ENCODE results near the gene SCN1A.

DNA sequence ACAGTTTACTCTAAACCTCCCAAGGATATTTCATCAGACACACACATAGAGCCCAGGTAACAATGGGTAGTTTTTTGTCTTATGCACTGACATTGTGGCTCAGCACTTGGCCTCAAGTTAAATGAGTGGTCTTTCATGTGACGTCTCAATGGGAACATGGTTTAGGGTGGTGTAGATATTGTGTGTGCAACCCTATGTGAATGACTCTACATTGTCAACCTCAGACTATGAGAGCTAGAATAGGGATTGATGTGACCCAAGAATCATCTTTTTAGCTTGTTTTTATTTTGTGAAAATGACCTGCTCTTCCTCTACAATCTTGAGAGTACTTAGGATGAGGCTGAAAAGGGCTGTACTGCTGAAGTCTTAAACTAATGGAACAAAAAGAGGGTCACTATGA, 86.2 kb downstream of the SCN1A start:
- TF ChIP-seq POLR2A (IDR thresholded peaks at IDR 0.05; ENCODE audit: low read depth, low read length) (no peak), TAF1 (IDR thresholded peaks at IDR 0.05; ENCODE audit: low read depth, low read length) (no peak)
